Superior temporal gyrus (tissue), 1 donor: Measurements from ENCODE around the gene KRTAP10-2.
"Not testable (repeated sequence)": the region's sequence is repeated elsewhere in the genome, so short reads cannot be mapped to it uniquely, and the experiment has no call there.

Experiments
- DNase-seq: peaks from one replicate; pipeline ENCODE4 v3.0.0-alpha.2; 2016; ENCODE audit errors: extremely low spot score

The KRTAP10-2 gene

DNA sequence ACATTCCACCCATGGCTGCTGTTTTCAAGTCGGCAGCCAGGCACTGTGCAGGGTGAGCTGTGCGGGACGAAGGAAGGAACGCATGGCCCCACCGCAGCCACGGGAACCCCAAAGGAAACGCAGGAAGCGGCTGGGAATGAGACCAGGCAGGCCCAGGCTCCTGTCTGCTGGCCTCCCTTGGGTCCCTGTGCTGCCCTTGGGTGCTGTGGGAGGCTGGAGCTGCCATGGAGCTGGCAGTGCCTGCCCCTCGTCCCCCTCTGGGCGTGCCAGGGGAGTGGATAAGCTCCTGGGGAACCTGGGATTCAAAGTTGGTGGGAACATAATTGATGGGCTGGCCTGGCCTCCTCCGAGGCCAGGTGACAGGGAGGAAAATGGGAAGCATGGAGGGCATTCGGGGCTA, 17.0 kb upstream of the KRTAP10-2 start:
- DNase-seq: no peak

DNA sequence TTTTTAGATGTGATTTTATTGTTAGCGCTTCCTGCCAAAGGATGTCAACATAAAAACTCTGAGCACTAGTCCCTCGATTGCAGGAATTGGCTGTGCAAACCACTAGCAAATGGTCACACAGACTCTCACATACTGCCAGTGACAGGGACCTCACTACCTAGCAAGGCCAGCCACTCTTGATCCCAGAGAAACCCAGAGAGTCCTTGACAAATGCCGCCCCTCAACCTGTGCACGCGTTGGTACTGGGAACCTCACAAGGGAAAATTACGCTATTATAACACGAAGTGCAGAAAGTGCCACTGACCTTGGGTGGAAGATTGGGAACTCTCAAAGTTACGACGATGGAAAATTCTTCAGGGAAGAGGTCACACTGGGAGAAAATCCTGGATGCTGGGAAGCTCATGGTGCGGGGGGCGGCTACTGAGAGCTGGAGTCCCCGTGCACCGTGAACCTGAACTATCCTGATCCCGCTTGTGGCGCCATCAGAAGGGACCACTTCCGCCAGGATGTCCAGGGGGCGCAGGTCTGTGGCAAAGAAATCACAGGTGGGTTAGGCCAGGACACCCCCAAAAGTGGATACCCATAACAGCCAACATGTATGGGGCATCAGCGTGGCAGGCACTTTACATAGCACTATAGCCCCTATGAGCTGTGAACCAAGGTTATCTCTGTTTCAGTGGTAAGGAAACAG, 16.3 kb upstream of the KRTAP10-2 start:
- DNase-seq: no peak

DNA sequence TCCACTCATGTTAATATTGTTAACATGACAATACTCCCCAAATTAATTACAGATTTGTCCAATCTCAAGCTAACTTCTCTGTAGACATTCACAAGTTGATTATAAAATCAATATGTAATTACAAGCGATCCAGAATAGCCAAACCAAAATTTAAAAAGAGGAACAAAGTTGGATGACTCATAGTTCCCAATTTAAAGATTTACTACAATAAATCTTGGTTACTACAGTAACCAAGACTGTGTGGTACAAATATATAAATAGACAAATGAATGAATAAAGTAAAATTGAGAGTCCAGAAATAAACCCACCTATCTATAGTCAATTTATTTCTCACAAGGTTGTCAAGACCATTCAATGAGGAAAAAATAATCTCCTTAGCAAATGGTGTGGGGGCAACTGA, 15.1 kb upstream of the KRTAP10-2 start:
- no peak for DNase-seq

DNA sequence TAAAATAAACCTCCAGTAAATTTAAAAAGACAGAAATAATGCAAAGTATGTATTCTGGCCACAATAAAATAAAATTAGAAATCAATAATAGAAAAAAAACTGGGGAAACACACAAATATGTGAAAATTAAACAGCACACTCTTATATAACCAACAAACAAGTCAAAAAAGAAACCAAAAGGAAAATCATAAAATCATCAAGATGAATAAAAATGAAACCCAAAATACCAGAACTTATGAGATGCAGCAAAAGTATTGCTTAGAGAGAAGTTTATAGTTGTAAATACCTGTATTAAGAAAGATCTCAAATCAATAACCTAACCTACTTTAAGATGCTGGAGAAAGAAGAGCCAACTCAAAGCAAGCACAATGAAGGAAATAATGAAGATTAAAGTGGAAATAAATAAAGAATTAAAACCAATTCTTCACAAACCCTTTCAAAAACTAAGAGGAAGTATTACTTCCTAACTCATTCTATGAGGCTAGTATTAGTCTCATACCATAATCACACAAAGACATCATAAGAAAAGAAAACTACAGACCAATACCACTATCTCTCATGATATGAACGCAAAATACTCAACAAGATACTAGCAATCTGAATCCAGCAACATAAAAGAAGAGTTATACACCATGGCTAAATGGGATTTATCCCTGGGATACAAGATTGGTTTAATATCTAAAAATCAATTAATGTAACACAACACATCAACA, 13.7 kb upstream of the KRTAP10-2 start:
- no peak for DNase-seq

DNA sequence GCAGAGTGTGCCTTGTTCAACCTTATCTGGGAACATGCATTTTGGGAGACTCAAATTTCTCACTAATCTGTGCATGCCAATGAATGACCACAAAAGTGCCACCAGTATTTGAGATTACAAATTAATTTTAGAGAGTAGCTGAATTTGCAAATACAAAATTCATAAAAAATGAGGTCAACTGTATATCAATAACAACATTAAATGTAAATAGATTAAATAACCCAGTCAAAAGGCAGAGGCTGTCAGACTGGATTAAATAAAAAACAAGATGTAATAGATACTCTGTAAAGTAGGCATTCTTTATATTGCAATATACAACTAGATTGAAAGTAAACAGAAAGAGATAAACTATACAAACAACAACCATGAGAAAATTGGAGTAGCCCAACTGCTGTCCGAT, 12.8 kb upstream of the KRTAP10-2 start:
- DNase-seq: no peak

GRCh38 chr21:44558695-44559094, 7.4 kb upstream of the KRTAP10-2 start, which contains the start of gene KRTAP10-3:
Gene KRTAP10-3 (minus strand): TSS chr21:44558795. CDS start chr21:44558715, 80 bp downstream.
- no peak for DNase-seq

DNA sequence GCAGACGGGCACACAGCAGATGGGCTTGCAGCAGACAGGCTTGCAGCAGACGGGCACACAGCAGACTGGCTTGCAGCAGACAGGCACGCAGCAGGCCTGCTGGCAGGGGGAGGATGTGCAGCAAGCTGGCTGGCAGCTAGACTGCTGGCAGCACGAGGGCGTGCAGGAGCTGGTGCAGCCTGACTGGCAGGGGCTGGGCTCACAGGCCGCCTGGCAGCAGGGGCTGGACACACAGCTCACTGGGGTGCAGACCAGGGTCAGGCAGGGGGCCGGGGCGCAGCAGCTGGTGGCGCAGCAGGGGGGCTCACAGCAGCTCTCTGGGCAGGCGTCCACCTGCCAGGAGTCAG, 7.0 kb upstream of the KRTAP10-2 start:
- not testable (repeated sequence) for DNase-seq

DNA sequence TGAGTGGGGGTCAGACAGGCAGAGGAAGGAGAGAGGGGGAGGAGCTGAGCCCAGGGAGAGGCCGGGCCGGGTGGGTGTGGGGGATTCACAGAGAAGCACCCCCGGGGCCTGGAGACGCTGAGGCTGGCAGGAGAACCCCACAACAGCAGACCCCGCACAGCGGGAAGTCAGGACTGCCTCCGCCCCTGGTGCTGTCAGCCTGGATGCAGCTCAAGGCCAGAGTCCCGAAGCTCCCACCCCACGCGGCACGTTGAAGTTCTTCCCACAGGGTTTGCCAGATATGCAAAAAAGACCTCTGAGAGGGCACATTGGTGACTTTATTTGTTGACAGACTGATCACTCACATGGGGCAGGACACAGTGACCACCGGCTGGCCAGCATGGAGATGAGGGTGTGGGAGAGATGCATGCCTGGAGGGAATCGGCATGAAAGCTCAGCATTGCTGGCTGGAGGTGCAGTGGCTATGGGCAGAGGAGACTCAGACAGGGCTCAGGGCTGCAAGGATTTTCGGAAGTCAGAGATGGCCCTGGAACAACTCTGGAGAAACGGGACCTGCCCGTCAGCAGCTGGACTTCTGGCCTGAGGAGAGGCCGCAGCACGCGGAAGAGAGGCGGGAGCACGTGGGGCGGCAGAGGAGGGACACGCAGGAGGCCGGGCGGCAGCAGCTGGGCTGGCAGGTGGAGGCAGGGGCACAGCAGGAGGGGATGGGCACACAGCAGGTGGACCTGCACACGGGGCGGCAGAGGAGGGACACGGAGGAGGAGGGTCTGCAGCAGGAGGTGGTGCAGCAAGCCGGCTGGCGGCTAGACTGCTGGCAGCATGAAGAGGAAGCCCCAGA, 6.4 kb upstream of the KRTAP10-2 start:
- DNase-seq: no peak

DNA sequence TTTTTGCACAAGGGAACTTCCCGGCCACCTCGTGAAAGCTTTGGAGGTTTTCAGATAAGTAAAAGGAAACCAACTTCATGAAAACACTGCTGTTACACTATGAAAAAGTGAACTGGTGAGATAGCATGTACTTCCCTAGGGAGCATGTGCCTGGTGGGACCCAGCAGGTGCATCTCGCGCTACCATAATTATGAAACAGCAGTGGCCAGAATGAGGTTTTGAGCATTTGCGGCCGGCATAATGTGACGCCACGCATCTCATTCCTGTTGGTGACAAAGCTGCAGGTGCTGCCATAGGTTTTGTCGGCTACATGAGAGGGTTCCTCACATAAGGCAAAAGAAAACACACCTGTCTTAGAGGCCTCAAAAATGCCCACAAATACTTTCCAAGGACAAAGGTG, 5.6 kb upstream of the KRTAP10-2 start:
- no peak for DNase-seq

DNA sequence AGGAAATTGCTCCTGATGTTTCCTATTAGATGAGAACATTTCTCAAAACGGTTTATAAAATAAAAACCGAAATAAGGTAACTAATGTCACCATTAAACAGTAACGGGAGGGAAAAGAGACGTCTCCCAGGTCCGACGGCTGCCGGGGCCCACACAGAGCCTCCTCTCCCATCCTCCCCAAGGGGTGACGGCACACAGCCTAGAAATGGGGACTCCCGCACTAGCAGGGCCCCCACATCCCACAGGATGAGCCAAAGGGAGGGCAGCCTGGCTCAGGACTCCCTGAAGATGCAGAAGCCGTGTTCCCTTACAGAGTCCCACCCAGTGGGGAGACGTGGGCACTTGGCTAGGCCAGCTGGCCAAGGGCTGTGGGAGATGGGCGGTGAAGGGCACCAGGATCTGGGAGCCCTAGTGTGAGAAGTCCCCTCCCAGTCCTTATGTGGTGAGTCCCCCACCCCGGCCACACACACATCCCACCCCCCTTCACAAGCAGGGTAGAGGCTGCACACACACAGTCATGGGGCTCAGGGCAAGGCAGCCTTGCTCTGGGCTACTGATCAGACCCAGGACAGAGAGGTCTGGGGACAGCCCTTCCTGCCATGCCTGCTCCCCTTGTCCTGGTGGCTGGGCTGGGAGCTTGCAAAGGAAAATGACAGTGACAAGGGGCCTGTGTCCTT, 4.0 kb upstream of the KRTAP10-2 start:
- DNase-seq: no peak

GRCh38 chr21:44552681-44553080, 1.4 kb upstream of the KRTAP10-2 start:
- no peak for DNase-seq

GRCh38 chr21:44552136-44552535, 831 bp upstream of the KRTAP10-2 start:
- no peak for DNase-seq

GRCh38 chr21:44550807-44551206, 498 bp downstream of the KRTAP10-2 start:
- DNase-seq: no peak

DNA sequence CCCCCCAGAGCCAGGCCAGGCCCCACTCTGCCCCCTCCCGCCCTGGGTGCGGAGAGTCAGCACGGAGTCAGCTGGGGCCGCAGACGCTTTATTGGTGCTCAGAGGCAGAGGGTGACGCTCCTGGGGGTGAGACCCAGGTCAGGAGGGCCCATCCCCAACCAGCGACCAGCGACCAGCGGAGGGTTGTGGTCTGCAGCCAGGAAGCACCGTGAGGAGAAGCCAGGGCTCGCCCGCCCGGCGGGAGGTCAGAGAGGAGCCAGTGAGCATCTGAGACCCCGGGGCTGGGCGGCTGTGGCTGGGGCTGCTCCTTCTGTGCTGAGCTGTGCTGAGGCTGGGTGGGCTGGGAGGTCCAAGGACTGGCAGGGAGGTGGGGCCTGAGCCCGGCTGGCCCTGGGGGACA, 1.0 kb downstream of the KRTAP10-2 start:
- not testable (repeated sequence) for DNase-seq

DNA sequence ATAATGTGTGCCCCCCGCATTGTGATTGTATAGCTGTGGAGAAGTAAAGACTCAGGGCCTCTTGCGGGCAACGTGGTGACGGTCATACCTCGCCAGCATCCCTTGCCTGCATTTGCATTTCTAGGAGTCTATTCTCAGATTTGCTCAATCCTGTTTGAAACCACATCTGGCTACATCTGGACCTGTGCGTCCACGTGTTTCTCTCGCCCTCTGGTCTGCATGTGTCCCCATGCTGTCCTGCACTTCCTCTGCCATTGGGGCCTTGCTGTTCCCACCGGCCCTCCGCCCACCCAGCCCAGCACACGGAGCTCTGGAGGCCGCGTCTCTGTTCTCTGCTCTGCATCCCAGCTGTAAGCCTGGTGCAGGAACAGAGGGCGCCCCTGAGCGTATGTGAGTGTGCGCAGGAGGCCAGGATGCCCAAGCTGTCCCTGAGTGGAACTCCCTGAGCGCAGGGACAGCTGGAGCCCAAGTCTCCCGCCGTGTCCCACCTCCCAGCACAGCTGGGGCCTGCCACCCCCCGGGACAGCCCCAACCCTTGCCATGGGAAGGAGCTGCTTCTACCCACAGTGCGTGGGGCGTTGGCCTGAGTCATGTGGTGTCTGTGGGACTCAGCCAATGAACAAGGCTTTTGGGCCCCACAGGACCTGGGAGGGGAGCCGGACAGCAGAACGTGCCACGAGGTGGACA, 1.6 kb downstream of the KRTAP10-2 start:
- DNase-seq: no peak

DNA sequence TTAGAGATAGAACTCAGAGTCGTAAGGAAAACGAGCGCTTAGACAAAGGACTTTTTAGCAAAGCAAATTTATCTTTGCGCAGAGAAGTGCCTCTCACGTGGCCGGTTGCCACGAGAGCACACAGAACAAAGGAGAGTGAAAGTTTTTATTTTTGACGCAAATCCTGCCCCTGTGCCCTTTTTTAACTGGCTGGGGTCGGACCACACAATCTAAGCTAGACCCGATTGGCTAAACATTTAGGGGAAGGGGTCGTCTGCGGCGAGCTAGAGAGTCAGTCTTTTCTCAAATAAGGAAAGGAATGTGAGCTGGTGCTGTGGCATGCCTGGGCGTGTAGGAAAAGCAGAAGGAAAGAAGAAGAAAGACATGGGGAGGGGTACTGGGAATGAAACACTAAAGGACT, 2.4 kb downstream of the KRTAP10-2 start:
- no peak for DNase-seq

- no peak for DNase-seq
Measured at GRCh38 chr21:44548381-44548780, 2.9 kb downstream of the KRTAP10-2 start.

- DNase-seq: no peak
Measured at GRCh38 chr21:44547656-44548331, 3.5 kb downstream of the KRTAP10-2 start.

- DNase-seq: no peak
Measured at GRCh38 chr21:44544566-44544965, 6.7 kb downstream of the KRTAP10-2 start.

DNA sequence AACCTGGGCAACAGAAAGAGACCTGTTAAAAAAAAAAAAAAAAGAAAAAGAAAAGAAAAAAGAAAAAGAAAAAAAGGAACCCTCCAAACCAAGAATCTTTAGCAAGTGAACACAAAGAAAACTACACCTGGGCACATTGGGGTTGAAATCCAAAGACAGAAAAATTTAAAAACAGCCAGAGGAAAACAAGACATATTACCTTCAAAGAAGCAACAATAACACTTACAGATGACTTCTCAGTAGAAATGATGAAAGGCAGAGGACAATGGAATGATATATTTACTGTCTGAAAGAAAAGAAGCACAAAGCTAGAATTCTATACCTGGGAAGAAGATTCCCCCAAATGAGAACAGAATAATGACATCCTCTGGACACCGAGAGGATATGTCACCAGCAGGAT, 8.6 kb downstream of the KRTAP10-2 start:
- no peak for DNase-seq

DNA sequence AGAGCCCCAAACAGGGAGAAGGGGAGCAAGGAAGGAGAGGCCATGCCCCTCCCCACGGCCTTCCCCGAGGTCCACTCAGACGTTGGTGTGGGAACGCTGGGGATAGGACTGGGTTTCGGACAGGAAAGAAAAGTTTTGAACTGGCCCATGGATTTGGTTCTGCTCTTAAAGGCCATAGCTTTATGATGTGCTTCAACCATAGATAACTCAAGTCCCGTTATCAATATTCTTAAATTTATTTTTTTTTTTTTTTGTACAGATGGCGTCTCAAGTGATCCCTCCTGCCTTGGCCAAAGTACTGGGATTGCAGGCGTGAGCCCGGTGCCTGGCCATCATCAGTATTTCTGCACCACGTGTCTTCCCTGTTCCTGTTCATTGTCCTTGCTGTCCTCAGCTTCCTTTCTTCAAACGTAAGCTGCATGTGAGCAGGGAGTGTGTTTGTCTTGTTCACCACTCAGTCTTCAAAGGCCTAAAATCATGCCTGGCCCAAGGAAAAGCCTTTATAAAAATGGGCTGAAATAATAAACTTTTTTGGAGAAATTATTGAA, 10.5 kb downstream of the KRTAP10-2 start:
- DNase-seq: no peak
